ENCODE results near the gene YBX3.

YBX3 gene

DNA sequence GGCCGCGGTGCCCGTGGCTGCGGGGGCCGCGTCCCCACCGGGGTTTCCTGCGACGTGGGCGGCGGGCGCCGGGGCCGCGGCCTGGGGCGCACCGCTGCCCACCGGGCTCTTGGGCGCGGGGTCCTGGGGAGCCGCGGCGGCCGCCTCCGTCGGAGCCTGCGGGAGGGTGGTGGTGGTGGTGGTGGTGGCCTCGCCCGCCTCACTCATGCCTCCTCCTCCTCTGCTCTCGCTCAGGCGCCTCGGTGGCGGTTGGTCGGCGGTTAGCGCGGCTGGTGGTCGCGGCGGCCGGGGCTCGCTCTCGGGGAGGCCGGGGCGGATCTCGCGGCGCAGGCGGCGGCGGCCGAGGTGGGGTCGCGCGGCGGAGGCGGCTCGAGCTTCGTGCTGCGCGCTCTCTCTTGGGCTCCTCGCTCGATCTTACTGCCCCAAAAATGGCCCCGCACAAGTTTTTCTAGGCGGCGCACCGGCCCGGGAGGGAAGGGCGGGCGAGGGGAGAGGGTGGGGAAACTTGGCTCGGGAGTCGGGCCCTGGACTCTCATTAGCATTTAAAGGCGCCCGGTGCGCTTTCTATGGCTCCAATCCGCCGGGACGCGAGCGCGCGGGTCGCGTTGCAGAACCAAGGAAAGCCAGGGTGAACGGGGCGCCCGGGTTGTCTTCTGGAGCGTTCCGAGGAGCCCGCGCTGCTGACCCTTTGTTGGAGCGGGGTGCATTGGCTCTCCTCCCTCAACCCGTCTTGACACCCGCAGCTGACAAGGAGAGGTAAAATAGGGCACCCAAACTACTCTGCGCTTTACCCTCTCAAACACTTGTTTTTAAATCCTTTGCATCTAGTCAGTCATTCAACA, at the start of gene YBX3:
TSS of gene YBX3 (minus strand) at position 419 of the 842 bp plus-strand sequence. CDS start at position 207, 212 bp downstream.
- peaks cover 32% of the 10 kb centered on the region for H4K20me1 ChIP-seq (ENCODE audit: insufficient read depth, low read length)
- peak within 1 kb of the TSS; percentile 97 for H3K4me2 ChIP-seq (ENCODE audit: low read length)
- H3K4me1 ChIP-seq (ENCODE audit: low read length), result peaks cover 35% of the 10 kb centered on the region
- 0 out of 2 replicates have a peak, but pooled peaks cover 3% of the 10 kb centered on the region for H3K27me3 ChIP-seq (ENCODE audit: low read depth, low read length)
- H3K9me3 ChIP-seq (ENCODE audit: insufficient read depth, low read length), result no peaks in the 10 kb centered on the region
- H3K4me3 ChIP-seq (ENCODE audit: low read length), result peak within 1 kb of the TSS; percentile 98
- H3K79me2 ChIP-seq (ENCODE audit: low read length), result peaks cover 63% of the 10 kb centered on the region
- H3K27ac ChIP-seq (ENCODE audit: low read length), result peak within 1 kb of the TSS; percentile 63
- TF ChIP-seq, protein P1, sequence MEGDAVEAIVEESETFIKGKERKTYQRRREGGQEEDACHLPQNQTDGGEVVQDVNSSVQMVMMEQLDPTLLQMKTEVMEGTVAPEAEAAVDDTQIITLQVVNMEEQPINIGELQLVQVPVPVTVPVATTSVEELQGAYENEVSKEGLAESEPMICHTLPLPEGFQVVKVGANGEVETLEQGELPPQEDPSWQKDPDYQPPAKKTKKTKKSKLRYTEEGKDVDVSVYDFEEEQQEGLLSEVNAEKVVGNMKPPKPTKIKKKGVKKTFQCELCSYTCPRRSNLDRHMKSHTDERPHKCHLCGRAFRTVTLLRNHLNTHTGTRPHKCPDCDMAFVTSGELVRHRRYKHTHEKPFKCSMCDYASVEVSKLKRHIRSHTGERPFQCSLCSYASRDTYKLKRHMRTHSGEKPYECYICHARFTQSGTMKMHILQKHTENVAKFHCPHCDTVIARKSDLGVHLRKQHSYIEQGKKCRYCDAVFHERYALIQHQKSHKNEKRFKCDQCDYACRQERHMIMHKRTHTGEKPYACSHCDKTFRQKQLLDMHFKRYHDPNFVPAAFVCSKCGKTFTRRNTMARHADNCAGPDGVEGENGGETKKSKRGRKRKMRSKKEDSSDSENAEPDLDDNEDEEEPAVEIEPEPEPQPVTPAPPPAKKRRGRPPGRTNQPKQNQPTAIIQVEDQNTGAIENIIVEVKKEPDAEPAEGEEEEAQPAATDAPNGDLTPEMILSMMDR (IDR thresholded peaks at IDR 0.05; ENCODE audit: low read depth, low read length), result no peak
- no peak for TF ChIP-seq EZH2phosphoT487 (IDR thresholded peaks at IDR 0.05; ENCODE audit: low read depth)
- peak within 1 kb of the TSS; percentile 99 for H2AFZ ChIP-seq (ENCODE audit: low read depth, low read length)
- peaks cover 7% of the 10 kb centered on the region for H3K36me3 ChIP-seq (replicated peaks; ENCODE audit: low read depth, low read length)
- peak within 1 kb of the TSS; percentile 95 for H3K9ac ChIP-seq (ENCODE audit: low read length)

DNA sequence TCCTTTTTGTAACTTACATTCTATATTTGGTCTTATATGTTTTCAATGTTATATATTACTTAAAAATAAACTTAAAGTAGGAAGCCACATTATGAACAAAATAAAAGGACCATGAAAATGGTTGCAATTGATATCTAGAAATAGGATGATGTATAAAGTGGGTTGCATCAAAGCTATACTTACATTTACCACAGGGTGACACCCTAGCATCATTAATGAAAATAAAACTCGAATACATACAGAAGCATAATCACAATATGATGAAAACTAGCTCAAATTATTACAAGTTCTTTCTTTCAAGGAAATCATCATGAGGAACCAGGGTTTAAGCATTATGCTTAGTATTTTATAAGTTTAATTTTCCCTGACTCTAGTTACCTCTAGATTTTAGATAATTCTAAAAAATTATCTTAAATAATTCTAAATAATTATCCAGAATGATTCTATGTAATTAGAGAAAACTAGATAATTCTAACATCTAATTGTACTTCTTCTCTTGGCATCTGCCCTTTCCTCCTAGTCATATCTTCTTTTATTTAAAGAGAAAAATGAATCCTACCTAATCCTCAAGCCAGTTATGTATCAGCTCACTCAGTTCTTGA, 48.1 kb upstream of the YBX3 start:
- Histone ChIP-seq H3K4me2 (ENCODE audit: low read length) (no peak overlapping the region), H2AFZ (ENCODE audit: low read depth, low read length) (no peak overlapping the region), H4K20me1 (ENCODE audit: insufficient read depth, low read length) (no peaks in the 10 kb centered on the region), H3K79me2 (ENCODE audit: low read length) (no peaks in the 10 kb centered on the region), H3K4me3 (ENCODE audit: low read length) (no peak overlapping the region), H3K4me1 (ENCODE audit: low read length) (no peaks in the 10 kb centered on the region), H3K9ac (ENCODE audit: low read length) (no peak overlapping the region), H3K36me3 (replicated peaks; ENCODE audit: low read depth, low read length) (no peaks in the 10 kb centered on the region), H3K27ac (ENCODE audit: low read length) (no peak overlapping the region), H3K9me3 (ENCODE audit: insufficient read depth, low read length) (no peaks in the 10 kb centered on the region), H3K27me3 (ENCODE audit: low read depth, low read length) (peaks cover 76% of the 10 kb centered on the region)
- TF ChIP-seq, protein P1 (IDR thresholded peaks at IDR 0.05; ENCODE audit: low read depth, low read length), result peak; percentile 73
- TF ChIP-seq EZH2phosphoT487 (IDR thresholded peaks at IDR 0.05; ENCODE audit: low read depth), result no peak

DNA sequence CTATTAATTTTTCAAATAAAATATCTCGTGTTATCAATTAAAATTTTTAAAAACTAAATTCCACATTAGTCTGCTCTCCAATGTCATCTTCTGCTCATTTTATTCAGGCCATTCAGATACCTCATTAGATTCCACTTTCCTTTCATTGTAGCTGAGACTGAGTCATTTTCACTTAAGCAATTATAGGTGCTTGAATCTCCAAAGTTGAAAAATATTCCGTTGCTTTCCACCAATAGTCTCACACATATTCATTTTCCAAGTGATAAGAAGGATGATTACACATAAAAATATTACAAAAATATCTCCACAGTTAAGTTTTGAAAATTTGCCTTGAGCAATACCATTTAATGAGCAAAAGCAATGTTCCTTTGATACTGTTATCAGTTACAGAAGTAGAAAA, 36.5 kb upstream of the YBX3 start:
- Histone ChIP-seq H3K27me3 (ENCODE audit: low read depth, low read length) (peaks cover 48% of the 10 kb centered on the region), H4K20me1 (ENCODE audit: insufficient read depth, low read length) (no peaks in the 10 kb centered on the region), H3K27ac (ENCODE audit: low read length) (no peak overlapping the region), H3K36me3 (replicated peaks; ENCODE audit: low read depth, low read length) (no peaks in the 10 kb centered on the region), H2AFZ (ENCODE audit: low read depth, low read length) (no peak overlapping the region), H3K4me2 (ENCODE audit: low read length) (no peak overlapping the region), H3K79me2 (ENCODE audit: low read length) (no peaks in the 10 kb centered on the region), H3K9ac (ENCODE audit: low read length) (no peak overlapping the region), H3K4me1 (ENCODE audit: low read length) (no peaks in the 10 kb centered on the region), H3K9me3 (ENCODE audit: insufficient read depth, low read length) (peaks cover 10% of the 10 kb centered on the region; the same call in 1 of the 2 replicates), H3K4me3 (ENCODE audit: low read length) (no peak overlapping the region)
- TF ChIP-seq, protein P1 (IDR thresholded peaks at IDR 0.05; ENCODE audit: low read depth, low read length), result no peak
- no peak for TF ChIP-seq EZH2phosphoT487 (IDR thresholded peaks at IDR 0.05; ENCODE audit: low read depth)

DNA sequence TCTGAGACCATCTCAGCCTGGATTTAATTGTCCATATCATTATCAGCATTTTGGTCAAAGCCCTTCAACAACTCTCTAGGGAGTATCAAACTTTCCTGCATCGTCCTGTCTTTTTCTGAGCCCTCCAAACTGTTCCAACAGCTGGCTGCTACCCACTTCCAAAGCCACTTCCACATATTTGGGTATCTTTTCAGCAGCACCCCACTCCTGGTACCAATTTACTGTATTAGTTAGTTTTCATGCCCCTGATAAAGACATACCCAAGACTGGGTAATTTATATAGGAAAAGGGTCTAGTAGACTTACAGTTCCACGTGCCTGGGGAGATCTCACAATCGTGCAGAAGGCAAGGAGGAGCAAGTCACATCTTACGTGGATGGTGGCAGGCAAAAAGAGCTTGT, 33.1 kb upstream of the YBX3 start:
- Histone ChIP-seq H3K79me2 (ENCODE audit: low read length) (no peaks in the 10 kb centered on the region), H3K27ac (ENCODE audit: low read length) (no peak overlapping the region), H3K4me2 (ENCODE audit: low read length) (no peak overlapping the region), H3K9me3 (ENCODE audit: insufficient read depth, low read length) (peaks cover 10% of the 10 kb centered on the region; the same call in 1 of the 2 replicates), H3K4me3 (ENCODE audit: low read length) (no peak overlapping the region), H3K36me3 (replicated peaks; ENCODE audit: low read depth, low read length) (no peaks in the 10 kb centered on the region), H2AFZ (ENCODE audit: low read depth, low read length) (no peak overlapping the region), H4K20me1 (ENCODE audit: insufficient read depth, low read length) (no peaks in the 10 kb centered on the region), H3K9ac (ENCODE audit: low read length) (no peak overlapping the region), H3K27me3 (ENCODE audit: low read depth, low read length) (peaks cover 36% of the 10 kb centered on the region), H3K4me1 (ENCODE audit: low read length) (peaks cover under 1% of the 10 kb centered on the region)
- TF ChIP-seq, protein P1 (IDR thresholded peaks at IDR 0.05; ENCODE audit: low read depth, low read length), result no peak
- no peak for TF ChIP-seq EZH2phosphoT487 (IDR thresholded peaks at IDR 0.05; ENCODE audit: low read depth)

Measured in OCI-LY3 (cell line).